ENCODE results near the gene SLIT3.

DNA sequence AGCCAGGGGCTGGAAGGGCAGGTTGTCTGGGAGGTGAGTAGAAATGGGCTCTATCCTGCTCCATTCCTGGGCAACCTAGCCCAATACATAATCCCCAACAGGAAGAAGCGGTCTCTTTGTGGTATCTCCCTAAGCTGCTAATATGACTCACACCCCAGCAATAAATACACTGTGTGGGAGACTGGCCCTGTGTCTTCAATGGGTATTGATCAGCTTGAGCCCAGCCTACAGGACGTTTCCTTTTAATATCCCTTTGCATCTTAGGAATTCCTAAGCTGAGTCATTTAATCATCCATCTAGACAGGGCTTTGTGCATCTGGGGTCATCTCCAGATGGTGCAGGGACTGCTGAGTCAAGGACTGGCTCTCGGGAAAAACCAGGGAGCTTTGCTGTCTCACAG, 514.8 kb downstream of the SLIT3 start:
- TF ChIP-seq, protein P1, sequence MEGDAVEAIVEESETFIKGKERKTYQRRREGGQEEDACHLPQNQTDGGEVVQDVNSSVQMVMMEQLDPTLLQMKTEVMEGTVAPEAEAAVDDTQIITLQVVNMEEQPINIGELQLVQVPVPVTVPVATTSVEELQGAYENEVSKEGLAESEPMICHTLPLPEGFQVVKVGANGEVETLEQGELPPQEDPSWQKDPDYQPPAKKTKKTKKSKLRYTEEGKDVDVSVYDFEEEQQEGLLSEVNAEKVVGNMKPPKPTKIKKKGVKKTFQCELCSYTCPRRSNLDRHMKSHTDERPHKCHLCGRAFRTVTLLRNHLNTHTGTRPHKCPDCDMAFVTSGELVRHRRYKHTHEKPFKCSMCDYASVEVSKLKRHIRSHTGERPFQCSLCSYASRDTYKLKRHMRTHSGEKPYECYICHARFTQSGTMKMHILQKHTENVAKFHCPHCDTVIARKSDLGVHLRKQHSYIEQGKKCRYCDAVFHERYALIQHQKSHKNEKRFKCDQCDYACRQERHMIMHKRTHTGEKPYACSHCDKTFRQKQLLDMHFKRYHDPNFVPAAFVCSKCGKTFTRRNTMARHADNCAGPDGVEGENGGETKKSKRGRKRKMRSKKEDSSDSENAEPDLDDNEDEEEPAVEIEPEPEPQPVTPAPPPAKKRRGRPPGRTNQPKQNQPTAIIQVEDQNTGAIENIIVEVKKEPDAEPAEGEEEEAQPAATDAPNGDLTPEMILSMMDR (IDR thresholded peaks at IDR 0.05; ENCODE audit: low read depth, low read length), result no peak
- TF ChIP-seq POLR2A (IDR thresholded peaks at IDR 0.05; ENCODE audit: extremely low read depth, insufficient read length) (no peak), MYC (IDR thresholded peaks at IDR 0.05; ENCODE audit: low read depth, low read length) (no peak)

All from NB4 (cell line).